T-helper 1 cell treated with Interleukin-12 subunit alpha and Interleukin-12 subunit beta and Interleukin-4 antibody, amounts not matched to agents 30 ng/mL and 1 ng/mL, for 36 hours (primary cell): Measurements from ENCODE around the gene CPSF7. TPM values are rescaled to one million over a fixed set of nuclear protein-coding genes. Genes with fewer than 3 reads are reported as not detected.

Source experiments
- intact Hi-C: fragments of 100-400 bp; cut with micrococcal nuclease; formaldehyde crosslinking; loops from one replicate; pipeline ENCODE4 v1.15.1; 2024
- total RNA-seq: library from RNA; stranded (reverse); gene quantifications from 2 replicates; pipeline ENCODE4 v1.2.3, GENCODE V29; 2022

CPSF7 gene
- total RNA-seq, 1 donor from 2014 or later: 115 TPM

GRCh38 chr11:61358566-61358965 lies 71.2 kb downstream of the CPSF7 start:
- intact Hi-C loops: no loop called here

GRCh38 chr11:61357894-61358239 lies 71.9 kb downstream of the CPSF7 start:
- intact Hi-C loops: no loop called here

GRCh38 chr11:61357233-61357893 lies 72.4 kb downstream of the CPSF7 start:
- intact Hi-C loops: no loop called here

GRCh38 chr11:61356706-61357105 lies 73.1 kb downstream of the CPSF7 start:
- intact Hi-C loops: no loop called here

- intact Hi-C loops: no loop called here
These were observed 75.6 kb downstream of the CPSF7 start for GRCh38 chr11:61354208-61354607.

- intact Hi-C loops: no loop called here
These were observed 76.4 kb downstream of the CPSF7 start for GRCh38 chr11:61353131-61354067.

Other genes with a start within 250 kb of the CPSF7 start
- not detected in 2 replicates for gene PGA3, start 226.5 kb downstream of the CPSF7 start, total RNA-seq
- not detected in 2 replicates for gene PGA4, start 207.6 kb downstream of the CPSF7 start, total RNA-seq
- not detected in 2 replicates for gene PGA5, start 188.8 kb downstream of the CPSF7 start, total RNA-seq
- gene VWCE, start 134.7 kb downstream of the CPSF7 start, total RNA-seq: 5.5 and 6.3 TPM in 2 replicates
- 225 and 243 TPM in 2 replicates for gene DDB1, start 96.9 kb downstream of the CPSF7 start, total RNA-seq
- 32.6 and 33.3 TPM in 2 replicates for gene TKFC, start 96.7 kb downstream of the CPSF7 start, total RNA-seq
- gene CYB561A3, start 68.1 kb downstream of the CPSF7 start, total RNA-seq: 38.9 and 40.0 TPM in 2 replicates
- 64.6 and 71.3 TPM in 2 replicates for gene TMEM138, start 67.6 kb downstream of the CPSF7 start, total RNA-seq
- gene TMEM216, start 37.4 kb downstream of the CPSF7 start, total RNA-seq: 11.0 and 12.9 TPM in 2 replicates
- gene SDHAF2, start 149 bp upstream of the CPSF7 start, total RNA-seq: 52.9 and 53.0 TPM in 2 replicates
- gene LRRC10B, start 78.8 kb upstream of the CPSF7 start, total RNA-seq: not detected in 2 replicates
- not detected in 2 replicates for gene SYT7, start 151.1 kb upstream of the CPSF7 start, total RNA-seq